Natural killer cell (primary cell): Measurements from ENCODE around the gene KLHDC7B. TPM values are rescaled to one million over a fixed set of nuclear protein-coding genes. Genes with fewer than 3 reads are reported as not detected.

Experiments used
- ATAC-seq, 3 donors: fragments of 150-1000 bp in 2 of 3; fragments of 200-7000 bp in 1 of 3; cut with Tn5 transposase; 1 replicate in 1 of 3; 2 replicates in 2 of 3; pipeline ENCODE4 v1.10.0; 2021; ENCODE audit warnings: mild to moderate bottlenecking in 2 of 3, moderate library complexity in 2 of 3
- DNase-seq, 2 donors: peaks; one replicate each; pipeline versions ENCODE4 v3.0.0 to v3.0.0-alpha.2; 2013 to 2021; ENCODE audit warnings: mixed read lengths in 1 of 2
- H3K27ac ChIP-seq: one replicate; pipeline ENCODE4 v1.5.1; 2013; ENCODE audit warnings: mild to moderate bottlenecking, low read length
- H3K27me3 ChIP-seq: one replicate; pipeline ENCODE4 v1.6.1; 2013; ENCODE audit warnings: low read length; ENCODE audit not compliant: control insufficient read depth, insufficient read depth
- H3K36me3 ChIP-seq: one replicate; pipeline ENCODE4 v1.6.1; 2013; ENCODE audit warnings: low read length; ENCODE audit not compliant: control insufficient read depth, insufficient read depth
- H3K4me1 ChIP-seq: one replicate; pipeline ENCODE4 v1.6.1; 2013; ENCODE audit warnings: low read length; ENCODE audit not compliant: control insufficient read depth, insufficient read depth
- H3K4me3 ChIP-seq: one replicate; pipeline ENCODE4 v1.5.1; 2013; ENCODE audit warnings: low read length
- H3K9me3 ChIP-seq: one replicate; pipeline ENCODE4 v1.6.1; 2013; ENCODE audit warnings: low read length; ENCODE audit not compliant: control insufficient read depth, insufficient read depth
- H3K27ac Mint-ChIP-seq, 2 donors: one replicate each; pipeline ENCODE4 v1.8.0; 2022; ENCODE audit warnings: mild to moderate bottlenecking in 2 of 2, mixed read lengths in 2 of 2, moderate library complexity in 1 of 2
- H3K27me3 Mint-ChIP-seq, 2 donors: one replicate each; pipeline ENCODE4 v1.8.0; 2022; ENCODE audit warnings: low read depth in 2 of 2, mixed read lengths in 2 of 2
- H3K36me3 Mint-ChIP-seq: one replicate; pipeline ENCODE4 v1.8.0; 2022; ENCODE audit warnings: mixed read lengths
- H3K4me1 Mint-ChIP-seq, 2 donors: one replicate each; pipeline ENCODE4 v1.8.0; 2022; ENCODE audit warnings: mixed read lengths in 2 of 2
- H3K4me3 Mint-ChIP-seq: one replicate; pipeline ENCODE4 v1.8.0; 2022; ENCODE audit warnings: mild to moderate bottlenecking, moderate library complexity, mixed read lengths
- H3K9me3 Mint-ChIP-seq, 2 donors: one replicate each; pipeline ENCODE4 v1.8.0; 2022; ENCODE audit warnings: mixed read lengths in 2 of 2
- CTCF ChIP-seq: fragments of 200-600 bp; IDR thresholded peaks from one replicate; pipeline ENCODE4 v1.8.0; 2022; ENCODE audit warnings: antibody characterized with exemption
- WGBS: methylation state at CpG from one replicate; pipeline ENCODE4 v1.1.7; 2013; ENCODE audit warnings: missing lambda C conversion rate; ENCODE audit not compliant: insufficient coverage; 5-methylcytosine and 5-hydroxymethylcytosine counted together
- intact Hi-C: fragments of 100-400 bp; cut with micrococcal nuclease; formaldehyde crosslinking; loops from one replicate; pipeline ENCODE4 v1.14.2; 2022
- total RNA-seq, 4 donors: library from RNA; stranded (reverse); fragments of 120-200 nt in 1 of 4; gene quantifications; one replicate each; pipeline versions ENCODE4 v1.2.3 to v1.2.4, GENCODE V29; 2013 to 2022

Gene KLHDC7B
- total RNA-seq, 3 donors from 2014 or later (not counting 1 experiment from before 2014, with no cell fraction given), result 2.4 to 6.9 (median 5.3) TPM

- Histone ChIP-seq H3K27me3 (no peaks in the 10 kb centered on the region), H3K4me1 (peaks cover 9% of the 10 kb centered on the region), H3K4me3 (no peak overlapping the region), H3K36me3 (peaks cover 16% of the 10 kb centered on the region), H3K9me3 (no peaks in the 10 kb centered on the region), H3K27ac (no peak overlapping the region)
- Mint-ChIP-seq H3K36me3 (no peaks in the 10 kb centered on the region), H3K27ac (no peak overlapping the region), H3K4me1 (peaks cover 0 to 8% of the 10 kb centered on the region in 2 donors), H3K27me3 (no peaks in the 10 kb centered on the region), H3K4me3 (no peak overlapping the region), H3K9me3 (no peaks in the 10 kb centered on the region)
- TF ChIP-seq CTCF, result no peak
- no peak for ATAC-seq
- WGBS, result over 99% methylated on average over 11 of the region's 11 CpGs
- intact Hi-C loops, result no loop called here
- DNase-seq, result no peak
Observed at GRCh38 chr22:50572965-50573364, 27.3 kb downstream of the KLHDC7B start.

- peaks cover 17% of the 10 kb centered on the region for H3K4me1 ChIP-seq
- DNase-seq, result no peak
- H3K4me3 ChIP-seq, result no peak overlapping the region
- H3K36me3 ChIP-seq, result peaks cover 13% of the 10 kb centered on the region
- no peak for ATAC-seq
- Mint-ChIP-seq H3K27ac (no peak overlapping the region), H3K4me3 (no peak overlapping the region), H3K36me3 (no peaks in the 10 kb centered on the region), H3K9me3 (no peaks in the 10 kb centered on the region), H3K4me1 (peaks cover 0 to 8% of the 10 kb centered on the region in 2 donors), H3K27me3 (no peaks in the 10 kb centered on the region)
- intact Hi-C loops, result no loop called here
- H3K27me3 ChIP-seq, result no peaks in the 10 kb centered on the region
- 93% methylated on average over 26 of the region's 26 CpGs for WGBS
- no peak for TF ChIP-seq CTCF
- no peaks in the 10 kb centered on the region for H3K9me3 ChIP-seq
- no peak overlapping the region for H3K27ac ChIP-seq
Observed at GRCh38 chr22:50573491-50574382, 28.0 kb downstream of the KLHDC7B start.

GRCh38 chr22:50574383-50574755 is 28.7 kb downstream of the KLHDC7B start:
- intact Hi-C loops, result no loop called here
- Histone ChIP-seq H3K4me3 (no peak overlapping the region), H3K9me3 (no peaks in the 10 kb centered on the region), H3K27ac (no peak overlapping the region), H3K4me1 (peaks cover 21% of the 10 kb centered on the region), H3K36me3 (peaks cover 12% of the 10 kb centered on the region), H3K27me3 (no peaks in the 10 kb centered on the region)
- DNase-seq (no peak), ATAC-seq (no peak)
- WGBS, result 96% methylated on average over 11 of the region's 11 CpGs
- no peak for TF ChIP-seq CTCF
- Mint-ChIP-seq H3K27me3 (no peaks in the 10 kb centered on the region), H3K36me3 (no peaks in the 10 kb centered on the region), H3K4me3 (no peak overlapping the region), H3K4me1 (peaks cover 0 to 8% of the 10 kb centered on the region in 2 donors), H3K9me3 (no peaks in the 10 kb centered on the region), H3K27ac (no peak overlapping the region)
